KG1 (cell line): ENCODE results near the gene WNT2B.

Experiments used
- DNase-seq: peaks from one replicate; lab custom pipeline; 2025; lab: John Stamatoyannopoulos, UW

Gene WNT2B

DNA sequence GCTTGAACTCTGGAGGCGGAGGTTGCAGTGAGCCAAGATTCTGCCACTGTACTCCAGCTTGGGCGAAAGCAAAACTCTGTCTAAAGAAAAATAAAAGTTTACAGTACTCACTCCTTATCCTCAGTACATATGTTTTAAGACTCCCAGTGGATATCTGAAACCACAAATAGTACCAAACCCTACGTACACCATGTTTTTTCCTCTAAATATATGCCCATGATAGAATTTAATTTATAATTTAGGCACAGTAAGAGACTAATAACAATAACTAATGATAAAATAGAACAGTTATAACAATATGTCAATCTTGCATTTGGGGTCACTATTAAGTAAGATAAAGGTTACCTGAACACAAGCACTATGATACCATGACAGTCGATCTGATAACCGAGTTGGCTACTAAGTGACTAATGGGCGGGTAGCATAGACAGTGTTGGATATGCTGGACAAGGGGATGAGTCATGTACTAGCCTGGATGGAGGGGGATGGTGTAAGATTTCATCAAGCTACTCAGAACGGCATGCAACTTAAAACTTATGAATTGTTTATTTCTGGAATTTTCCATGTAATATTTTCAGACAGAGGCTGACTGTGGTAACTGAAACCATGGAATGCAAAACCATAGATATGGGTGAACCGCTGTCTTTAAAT, 66.5 kb downstream of the WNT2B start:
- DNase-seq, result no peak

DNA sequence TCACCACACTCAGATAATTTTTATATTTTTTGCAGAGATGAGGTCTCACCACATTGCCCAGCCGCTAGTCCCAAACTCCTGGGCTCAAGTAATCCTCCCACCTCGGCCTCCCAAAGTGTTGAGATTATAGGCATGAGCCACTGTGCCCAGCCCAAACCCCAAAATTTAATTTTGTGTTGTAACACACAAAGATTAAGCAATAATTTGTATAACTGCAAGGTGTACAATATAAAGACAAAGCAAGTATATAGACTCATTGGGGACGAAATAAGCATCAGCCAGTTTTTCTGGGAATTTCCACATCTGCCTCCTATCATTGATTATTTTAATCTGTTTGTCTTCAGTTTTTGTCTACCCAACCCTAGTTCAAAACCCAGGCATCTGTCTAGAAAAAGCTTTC, 67.5 kb downstream of the WNT2B start:
- no peak for DNase-seq
